GM12878 (cell line): Measurements from ENCODE around the gene PIAS2. TPM values are rescaled to one million over a fixed set of nuclear protein-coding genes. Genes with fewer than 3 reads are reported as not detected.

Source experiments
- ASH2L ChIP-seq: fragments of 300-600, 200-600 bp; sonication (generic); IDR thresholded peaks from 2 replicates; pipeline ENCODE4 v1.6.1; 2017; ENCODE audit warnings: low read depth, mild to moderate bottlenecking, borderline replicate concordance
- BCLAF1 ChIP-seq: fragments of 450-650 bp; IDR thresholded peaks from 2 replicates; pipeline ENCODE4 v1.6.1; 2017; ENCODE audit warnings: antibody characterized with exemption, mild to moderate bottlenecking, moderate library complexity
- CBX5 ChIP-seq: sonication (generic); IDR thresholded peaks from 2 replicates; pipeline ENCODE4 v1.6.1; 2016; ENCODE audit warnings: low read depth, moderate library complexity, mild to moderate bottlenecking, inconsistent platforms
- CREM ChIP-seq: IDR thresholded peaks from 2 replicates; pipeline ENCODE4 v1.6.1; 2014; ENCODE audit warnings: antibody characterized with exemption, low read depth
- E2F8 ChIP-seq: fragments of 450-650 bp; IDR thresholded peaks from 2 replicates; pipeline ENCODE4 v1.6.1; 2018; ENCODE audit warnings: mild to moderate bottlenecking, low read depth, moderate library complexity; ENCODE audit not compliant: partially characterized antibody
- ELK1 ChIP-seq: IDR thresholded peaks from 2 replicates; pipeline ENCODE4 v1.6.1; 2012; ENCODE audit warnings: low read depth, low read length, improper control_type of control experiment
- HDAC2 ChIP-seq: fragments of 200-600 bp; sonication (generic); IDR thresholded peaks from 2 replicates; pipeline ENCODE4 v1.6.1; 2017
- HDAC6 ChIP-seq: fragments of 200-600 bp; sonication (generic); IDR thresholded peaks from one replicate; pipeline ENCODE4 v1.8.0; 2017; ENCODE audit warnings: antibody characterized with exemption; ENCODE audit not compliant: unreplicated experiment
- KAT2A ChIP-seq: conservative IDR thresholded peaks from 2 replicates; pipeline ENCODE4 v1.6.1; 2011; ENCODE audit warnings: low read depth, low read length; ENCODE audit not compliant: control insufficient read depth
- LARP7 ChIP-seq: fragments of 450-650 bp; IDR thresholded peaks from 2 replicates; pipeline ENCODE4 v1.6.1; 2017; ENCODE audit warnings: mild to moderate bottlenecking
- MEF2B ChIP-seq: fragments of 450-650 bp; IDR thresholded peaks from 2 replicates; pipeline ENCODE4 v1.6.1; 2018; ENCODE audit warnings: mild to moderate bottlenecking, moderate library complexity; ENCODE audit not compliant: partially characterized antibody, poor library complexity, severe bottlenecking
- RAD21 ChIP-seq: IDR thresholded peaks from 2 replicates; pipeline ENCODE4 v1.6.1; 2011; ENCODE audit warnings: mild to moderate bottlenecking, low read depth, low read length, moderate library complexity; ENCODE audit not compliant: insufficient read depth
- RFX5 ChIP-seq: IDR thresholded peaks from 2 replicates; pipeline ENCODE4 v1.6.1; 2011; ENCODE audit warnings: low read depth, low read length, improper control_type of control experiment
- RUNX3 ChIP-seq: IDR thresholded peaks from 2 replicates; pipeline ENCODE4 v1.6.1; 2012; ENCODE audit warnings: low read length, inconsistent platforms
- SIX5 ChIP-seq: IDR thresholded peaks from 2 replicates; pipeline ENCODE4 v1.6.1; 2011; ENCODE audit warnings: mild to moderate bottlenecking, low read depth, low read length, moderate library complexity; ENCODE audit not compliant: severe bottlenecking
- SRF ChIP-seq, 2 experiments: IDR thresholded peaks; 2 replicates each; pipeline ENCODE4 v1.6.1; 2011; ENCODE audit warnings: low read depth in 2 of 2, low read length in 2 of 2, mild to moderate bottlenecking in 1 of 2, moderate library complexity in 1 of 2
- ZNF24 ChIP-seq: fragments of 450-650 bp; IDR thresholded peaks from 2 replicates; pipeline ENCODE4 v1.6.1; 2017; ENCODE audit warnings: antibody characterized with exemption, mild to moderate bottlenecking
- polyA plus RNA-seq, 11 experiments: library from polyadenylated mRNA; depleted of rRNA in 4 of 11; unstranded in 6 of 11; stranded (reverse) in 5 of 11; fragments of >200 nt; fragmentation: Nextera tagmentation in 4 of 11; fragmentation: Illumina TruSeq in 1 of 11; extraction: Ambion mirVana in 4 of 11; extraction: Trizol in 1 of 11; gene quantifications; 1 replicate in 1 of 11; 2 replicates in 10 of 11; pipeline versions ENCODE4 v1.2.1 to v1.2.3, GENCODE V29; 2011 to 2016; ENCODE audit warnings: inconsistent platforms in 2 of 11, missing spikeins in 2 of 11, low read depth in 1 of 11
- total RNA-seq, 4 experiments: library from RNA; depleted of rRNA in 3 of 4; stranded (reverse); fragments of >200 nt in 3 of 4; fragmentation: Illumina TruSeq in 1 of 4; extraction: Trizol in 1 of 4; gene quantifications; 2 replicates each; pipeline versions ENCODE4 v1.2.1 to v1.2.3, GENCODE V29; 2013 to 2021
- TF ChIP-seq, protein P1 (sequence below): fragments of 450-650 bp; IDR thresholded peaks from 2 replicates; pipeline ENCODE4 v1.6.1; 2017; ENCODE audit warnings: borderline replicate concordance
- TF ChIP-seq, protein P2 (sequence below): fragments of 450-650 bp; IDR thresholded peaks from 2 replicates; pipeline ENCODE4 v1.6.1; 2017; ENCODE audit warnings: mild to moderate bottlenecking, moderate library complexity

Gene PIAS2
- total and polyA plus RNA-seq, 10 of the 15 experiments (the other 5 are each of a cell fraction or from before 2014, with no cell fraction given), result 4.0 to 31.8 (median 22.4) TPM

DNA sequence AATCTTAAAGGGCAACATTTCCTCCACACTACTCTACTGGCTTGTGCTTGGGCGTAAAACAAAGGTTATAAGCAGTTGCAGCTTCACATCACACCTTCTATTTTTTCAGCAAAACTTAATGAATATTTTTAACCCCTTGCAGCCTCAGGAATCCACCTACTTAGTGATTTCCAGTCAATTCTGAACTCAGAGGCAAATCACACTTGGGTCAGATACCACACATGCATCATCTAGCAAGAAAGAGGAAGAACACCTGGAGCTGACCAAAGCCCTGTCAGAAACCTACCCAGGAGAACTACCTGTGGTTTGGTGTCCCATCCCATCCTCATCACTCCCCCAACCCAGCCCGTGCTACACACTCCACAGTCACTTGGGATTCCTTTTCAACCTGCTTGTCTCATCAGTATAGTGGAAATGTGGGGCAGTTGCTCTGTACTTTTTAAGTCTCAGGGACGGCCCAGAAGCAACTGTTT lies 25.5 kb downstream of the PIAS2 start (continued):
- TF ChIP-seq E2F8 (no peak), MEF2B (peak; percentile 87), ASH2L (no peak), CBX5 (peak; percentile 78), BCLAF1 (no peak), KAT2A (no peak), CREM (peak; percentile 73; the same call in 1 of the 2 replicates), HDAC2 (no peak), HDAC6 (no peak), RUNX3 (peak; percentile 98), RFX5 (no peak), SIX5 (no peak), ELK1 (no peak), LARP7 (no peak), SRF (IDR thresholded peaks at IDR 0.05; ENCODE audit: low read depth in 2 of 2, low read length in 2 of 2) (no peak), RAD21 (0 out of 2 replicates have a peak, but pooled peaks have one; percentile 12), ZNF24 (peak; percentile 78; the same call in 1 of the 2 replicates)
- TF ChIP-seq, protein P1, sequence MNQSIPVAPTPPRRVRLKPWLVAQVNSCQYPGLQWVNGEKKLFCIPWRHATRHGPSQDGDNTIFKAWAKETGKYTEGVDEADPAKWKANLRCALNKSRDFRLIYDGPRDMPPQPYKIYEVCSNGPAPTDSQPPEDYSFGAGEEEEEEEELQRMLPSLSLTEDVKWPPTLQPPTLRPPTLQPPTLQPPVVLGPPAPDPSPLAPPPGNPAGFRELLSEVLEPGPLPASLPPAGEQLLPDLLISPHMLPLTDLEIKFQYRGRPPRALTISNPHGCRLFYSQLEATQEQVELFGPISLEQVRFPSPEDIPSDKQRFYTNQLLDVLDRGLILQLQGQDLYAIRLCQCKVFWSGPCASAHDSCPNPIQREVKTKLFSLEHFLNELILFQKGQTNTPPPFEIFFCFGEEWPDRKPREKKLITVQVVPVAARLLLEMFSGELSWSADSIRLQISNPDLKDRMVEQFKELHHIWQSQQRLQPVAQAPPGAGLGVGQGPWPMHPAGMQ, result no peak
- TF ChIP-seq, protein P2, sequence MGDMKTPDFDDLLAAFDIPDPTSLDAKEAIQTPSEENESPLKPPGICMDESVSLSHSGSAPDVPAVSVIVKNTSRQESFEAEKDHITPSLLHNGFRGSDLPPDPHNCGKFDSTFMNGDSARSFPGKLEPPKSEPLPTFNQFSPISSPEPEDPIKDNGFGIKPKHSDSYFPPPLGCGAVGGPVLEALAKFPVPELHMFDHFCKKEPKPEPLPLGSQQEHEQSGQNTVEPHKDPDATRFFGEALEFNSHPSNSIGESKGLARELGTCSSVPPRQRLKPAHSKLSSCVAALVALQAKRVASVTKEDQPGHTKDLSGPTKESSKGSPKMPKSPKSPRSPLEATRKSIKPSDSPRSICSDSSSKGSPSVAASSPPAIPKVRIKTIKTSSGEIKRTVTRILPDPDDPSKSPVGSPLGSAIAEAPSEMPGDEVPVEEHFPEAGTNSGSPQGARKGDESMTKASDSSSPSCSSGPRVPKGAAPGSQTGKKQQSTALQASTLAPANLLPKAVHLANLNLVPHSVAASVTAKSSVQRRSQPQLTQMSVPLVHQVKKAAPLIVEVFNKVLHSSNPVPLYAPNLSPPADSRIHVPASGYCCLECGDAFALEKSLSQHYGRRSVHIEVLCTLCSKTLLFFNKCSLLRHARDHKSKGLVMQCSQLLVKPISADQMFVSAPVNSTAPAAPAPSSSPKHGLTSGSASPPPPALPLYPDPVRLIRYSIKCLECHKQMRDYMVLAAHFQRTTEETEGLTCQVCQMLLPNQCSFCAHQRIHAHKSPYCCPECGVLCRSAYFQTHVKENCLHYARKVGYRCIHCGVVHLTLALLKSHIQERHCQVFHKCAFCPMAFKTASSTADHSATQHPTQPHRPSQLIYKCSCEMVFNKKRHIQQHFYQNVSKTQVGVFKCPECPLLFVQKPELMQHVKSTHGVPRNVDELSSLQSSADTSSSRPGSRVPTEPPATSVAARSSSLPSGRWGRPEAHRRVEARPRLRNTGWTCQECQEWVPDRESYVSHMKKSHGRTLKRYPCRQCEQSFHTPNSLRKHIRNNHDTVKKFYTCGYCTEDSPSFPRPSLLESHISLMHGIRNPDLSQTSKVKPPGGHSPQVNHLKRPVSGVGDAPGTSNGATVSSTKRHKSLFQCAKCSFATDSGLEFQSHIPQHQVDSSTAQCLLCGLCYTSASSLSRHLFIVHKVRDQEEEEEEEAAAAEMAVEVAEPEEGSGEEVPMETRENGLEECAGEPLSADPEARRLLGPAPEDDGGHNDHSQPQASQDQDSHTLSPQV, result no peak
